Kidney capillary endothelial cell (primary cell): ENCODE measurements around the gene MEGF6.

Source experiments
- DNase-seq: peaks from one replicate; pipeline ENCODE4 v3.0.0-alpha.2; 2018; ENCODE audit warnings: low spot score

Gene MEGF6

GRCh38 chr1:3504151-3504821 lies 107.0 kb downstream of the MEGF6 start:
- peak; percentile 93 for DNase-seq

GRCh38 chr1:3503525-3503886 lies 107.8 kb downstream of the MEGF6 start:
- no peak for DNase-seq

- DNase-seq, result no peak
These were observed 108.4 kb downstream of the MEGF6 start for GRCh38 chr1:3502641-3503524.

- peak; percentile 26 for DNase-seq
These were observed 109.3 kb downstream of the MEGF6 start for GRCh38 chr1:3501856-3502640.

GRCh38 chr1:3501437-3501836 lies 109.9 kb downstream of the MEGF6 start:
- DNase-seq, result no peak

- DNase-seq, result no peak
These were observed 111.0 kb downstream of the MEGF6 start for GRCh38 chr1:3500265-3500835.

GRCh38 chr1:3499611-3500010 lies 111.7 kb downstream of the MEGF6 start:
- DNase-seq, result no peak

GRCh38 chr1:3498986-3499385 lies 112.3 kb downstream of the MEGF6 start:
- DNase-seq, result no peak

GRCh38 chr1:3498246-3498930 lies 112.9 kb downstream of the MEGF6 start:
- DNase-seq, result no peak

GRCh38 chr1:3497521-3497920 lies 113.8 kb downstream of the MEGF6 start:
- no peak for DNase-seq

GRCh38 chr1:3496916-3497315 lies 114.4 kb downstream of the MEGF6 start:
- DNase-seq, result no peak

- DNase-seq, result no peak
These were observed 115.2 kb downstream of the MEGF6 start for GRCh38 chr1:3495776-3496745.

GRCh38 chr1:3494321-3495308 lies 116.7 kb downstream of the MEGF6 start:
- no peak for DNase-seq

- DNase-seq, result no peak
These were observed 118.6 kb downstream of the MEGF6 start for GRCh38 chr1:3492545-3493246.

GRCh38 chr1:3491291-3492246 lies 119.7 kb downstream of the MEGF6 start:
- peak; percentile 47 for DNase-seq

GRCh38 chr1:3490046-3490745 lies 121.1 kb downstream of the MEGF6 start:
- DNase-seq, result no peak

GRCh38 chr1:3488432-3488831 lies 122.9 kb downstream of the MEGF6 start:
- DNase-seq, result no peak
